DOHH2 (cell line): ENCODE results near the gene CLEC12A.

ENCODE experiments used
- H3F3A ChIP-seq: fragments of 200-600 bp; sonication (generic), shearing (Covaris generic); 2 replicates; pipeline ENCODE4 v1.6.0; 2016; ENCODE audit warnings: antibody characterized with exemption, mild to moderate bottlenecking; ENCODE audit not compliant: control insufficient read depth, insufficient read depth
- H3K27ac ChIP-seq: fragments of 200-600 bp; sonication (generic); 2 replicates; pipeline ENCODE4 v1.5.1; 2014; ENCODE audit warnings: low read depth, mild to moderate bottlenecking, low read length, moderate library complexity
- H3K27me3 ChIP-seq: fragments of 200-600 bp; sonication (generic); 2 replicates; pipeline ENCODE4 v1.6.1; 2014; ENCODE audit warnings: mild to moderate bottlenecking, low read length, mixed read lengths; ENCODE audit not compliant: control insufficient read depth
- H3K36me3 ChIP-seq: fragments of 200-600 bp; sonication (generic); 2 replicates; pipeline ENCODE4 v1.6.1; 2014; ENCODE audit warnings: mild to moderate bottlenecking, low read length, moderate library complexity, mixed read lengths; ENCODE audit not compliant: control insufficient read depth
- H3K4me1 ChIP-seq: fragments of 200-600 bp; sonication (generic); 2 replicates; pipeline ENCODE4 v1.6.1; 2014; ENCODE audit warnings: mild to moderate bottlenecking, low read length, mixed read lengths; ENCODE audit not compliant: control insufficient read depth
- H3K4me2 ChIP-seq: fragments of 200-600 bp; sonication (generic); 2 replicates; pipeline ENCODE4 v1.6.0; 2014; ENCODE audit warnings: mild to moderate bottlenecking, low read length, moderate library complexity
- H3K4me3 ChIP-seq: fragments of 200-600 bp; sonication (generic); 2 replicates; pipeline ENCODE4 v1.5.1; 2014; ENCODE audit warnings: mild to moderate bottlenecking, low read length, mixed read lengths
- H3K79me2 ChIP-seq: fragments of 200-600 bp; sonication (generic); 2 replicates; pipeline ENCODE4 v1.6.1; 2014; ENCODE audit warnings: mild to moderate bottlenecking, low read length, mixed read lengths; ENCODE audit not compliant: control insufficient read depth
- H3K9me2 ChIP-seq: fragments of 200-600 bp; sonication (generic); replicated peaks from 2 replicates; pipeline ENCODE4 v1.6.1; 2014; ENCODE audit warnings: mild to moderate bottlenecking, low read length, mixed read lengths; ENCODE audit not compliant: control insufficient read depth
- H3K9me3 ChIP-seq: fragments of 200-600 bp; sonication (generic); 2 replicates; pipeline ENCODE4 v1.6.1; 2014; ENCODE audit warnings: antibody characterized with exemption, low read length, mixed read lengths; ENCODE audit not compliant: control insufficient read depth, insufficient read depth
- H4K20me1 ChIP-seq: fragments of 200-600 bp; sonication (generic); 2 replicates; pipeline ENCODE4 v1.6.0; 2014; ENCODE audit warnings: low read depth, mild to moderate bottlenecking, antibody characterized with exemption, low read length, moderate library complexity; ENCODE audit not compliant: control insufficient read depth, insufficient read depth
- CTCF ChIP-seq: fragments of 200-600 bp; sonication (generic); IDR thresholded peaks from one replicate; pipeline ENCODE4 v1.5.1; 2014; ENCODE audit warnings: antibody characterized with exemption, mild to moderate bottlenecking, low read depth, low read length; ENCODE audit not compliant: poor library complexity, severe bottlenecking
- EZH2phosphoT487 ChIP-seq: fragments of 200-600 bp; sonication (generic); IDR thresholded peaks from 2 replicates; pipeline ENCODE4 v1.6.1; 2017; ENCODE audit warnings: borderline replicate concordance, mild to moderate bottlenecking, antibody characterized with exemption, low read length, moderate library complexity, mixed read lengths

The CLEC12A gene

GRCh38 chr12:9928607-9929006 lies 42.6 kb upstream of the CLEC12A start:
- H3F3A ChIP-seq, result no peaks in the 10 kb centered on the region
- no peaks in the 10 kb centered on the region for H3K9me2 ChIP-seq
- no peak overlapping the region for H3K27ac ChIP-seq
- no peak overlapping the region for H3K4me2 ChIP-seq
- no peak overlapping the region for H3K4me3 ChIP-seq
- no peaks in the 10 kb centered on the region for H3K9me3 ChIP-seq
- H3K79me2 ChIP-seq, result no peaks in the 10 kb centered on the region
- no peaks in the 10 kb centered on the region for H3K36me3 ChIP-seq
- TF ChIP-seq EZH2phosphoT487, result no peak
- TF ChIP-seq CTCF, result no peak
- H3K4me1 ChIP-seq, result no peaks in the 10 kb centered on the region
- no peaks in the 10 kb centered on the region for H4K20me1 ChIP-seq
- H3K27me3 ChIP-seq, result peaks cover 23% of the 10 kb centered on the region

GRCh38 chr12:9931245-9931644 lies 40.0 kb upstream of the CLEC12A start:
- no peaks in the 10 kb centered on the region for H4K20me1 ChIP-seq
- H3K36me3 ChIP-seq, result no peaks in the 10 kb centered on the region
- no peak for TF ChIP-seq CTCF
- no peak for TF ChIP-seq EZH2phosphoT487
- no peak overlapping the region for H3K4me3 ChIP-seq
- H3F3A ChIP-seq, result no peaks in the 10 kb centered on the region
- no peak overlapping the region for H3K4me2 ChIP-seq
- no peaks in the 10 kb centered on the region for H3K9me2 ChIP-seq
- H3K27ac ChIP-seq, result no peak overlapping the region
- H3K9me3 ChIP-seq, result no peaks in the 10 kb centered on the region
- no peaks in the 10 kb centered on the region for H3K4me1 ChIP-seq
- no peaks in the 10 kb centered on the region for H3K79me2 ChIP-seq
- peaks cover 19% of the 10 kb centered on the region for H3K27me3 ChIP-seq

- Histone ChIP-seq H3K9me2 (no peaks in the 10 kb centered on the region), H3K27me3 (peaks cover 11% of the 10 kb centered on the region)
These were observed 38.9 kb upstream of the CLEC12A start, which contains the start of gene CLEC2A for GRCh38 chr12:9932270-9932669. Gene CLEC2A (minus strand): TSS chr12:9932370. CDS start chr12:9932329, 41 bp downstream.

More at GRCh38 chr12:9932270-9932669, 38.9 kb upstream of the CLEC12A start, which contains the start of gene CLEC2A:
- Histone ChIP-seq H3K27ac (no peak within 1 kb of the TSS), H3K79me2 (no peaks in the 10 kb centered on the region), H3K36me3 (no peaks in the 10 kb centered on the region), H3K4me3 (no peak within 1 kb of the TSS), H3K4me2 (no peak within 1 kb of the TSS), H3F3A (no peaks in the 10 kb centered on the region), H3K9me3 (no peaks in the 10 kb centered on the region), H4K20me1 (no peaks in the 10 kb centered on the region), H3K4me1 (no peaks in the 10 kb centered on the region)
- TF ChIP-seq CTCF (no peak), EZH2phosphoT487 (no peak)
